ENCODE measurements around the gene C1QTNF12.

Gene C1QTNF12

GRCh38 chr1:1223891-1224290, 22.6 kb downstream of the C1QTNF12 start:
- Histone ChIP-seq H3K4me2 (ENCODE audit: low read depth, low read length, poor library complexity, severe bottlenecking) (no peak overlapping the region), H3K27ac (ENCODE audit: low read depth, low read length) (no peak overlapping the region), H4K20me1 (ENCODE audit: low read depth, low read length) (no peaks in the 10 kb centered on the region), H3K9me2 (replicated peaks; ENCODE audit: insufficient read depth, low read length) (no peaks in the 10 kb centered on the region), H3K27me3 (ENCODE audit: low read length) (no peaks in the 10 kb centered on the region), H3K9me3 (ENCODE audit: insufficient read depth, low read length) (no peaks in the 10 kb centered on the region), H3K9ac (ENCODE audit: low read length) (no peak overlapping the region), H3K79me2 (ENCODE audit: insufficient read depth, low read length) (peaks cover 15% of the 10 kb centered on the region), H3K36me3 (ENCODE audit: low read length) (no peaks in the 10 kb centered on the region), H2AFZ (ENCODE audit: low read depth, low read length, severe bottlenecking) (no peak overlapping the region), H3K4me3 (ENCODE audit: insufficient read depth, low read length, poor library complexity, severe bottlenecking) (no peak overlapping the region), H3F3A (ENCODE audit: insufficient read depth) (no peaks in the 10 kb centered on the region)
- TF ChIP-seq CTCF (IDR thresholded peaks at IDR 0.05; ENCODE audit: insufficient read depth, low read length, poor library complexity, severe bottlenecking) (no peak), EZH2phosphoT487 (conservative IDR thresholded peaks at IDR 0.05; ENCODE audit: low read length) (no peak)

- H3K9ac ChIP-seq (ENCODE audit: low read length) = no peak overlapping the region
- TF ChIP-seq CTCF (IDR thresholded peaks at IDR 0.05; ENCODE audit: insufficient read depth, low read length, poor library complexity, severe bottlenecking) (no peak), EZH2phosphoT487 (conservative IDR thresholded peaks at IDR 0.05; ENCODE audit: low read length) (no peak)
- H3K79me2 ChIP-seq (ENCODE audit: insufficient read depth, low read length) = peaks cover 9% of the 10 kb centered on the region; the same call in 1 of the 2 replicates
- H3K36me3 ChIP-seq (ENCODE audit: low read length) = no peaks in the 10 kb centered on the region
- H2AFZ ChIP-seq (ENCODE audit: low read depth, low read length, severe bottlenecking) = no peak overlapping the region
- no peak overlapping the region for H3K27ac ChIP-seq (ENCODE audit: low read depth, low read length)
- H3F3A ChIP-seq (ENCODE audit: insufficient read depth) = no peaks in the 10 kb centered on the region
- no peak overlapping the region for H3K4me3 ChIP-seq (ENCODE audit: insufficient read depth, low read length, poor library complexity, severe bottlenecking)
- no peaks in the 10 kb centered on the region for H4K20me1 ChIP-seq (ENCODE audit: low read depth, low read length)
- H3K9me2 ChIP-seq (replicated peaks; ENCODE audit: insufficient read depth, low read length) = no peaks in the 10 kb centered on the region
- H3K9me3 ChIP-seq (ENCODE audit: insufficient read depth, low read length) = no peaks in the 10 kb centered on the region
- no peaks in the 10 kb centered on the region for H3K27me3 ChIP-seq (ENCODE audit: low read length)
- no peak overlapping the region for H3K4me2 ChIP-seq (ENCODE audit: low read depth, low read length, poor library complexity, severe bottlenecking)
These were observed 23.2 kb downstream of the C1QTNF12 start for GRCh38 chr1:1223321-1223720.

GRCh38 chr1:1222575-1223225, 23.8 kb downstream of the C1QTNF12 start:
- Histone ChIP-seq H3K9ac (ENCODE audit: low read length) (no peak overlapping the region), H3K9me2 (replicated peaks; ENCODE audit: insufficient read depth, low read length) (no peaks in the 10 kb centered on the region), H3K4me2 (ENCODE audit: low read depth, low read length, poor library complexity, severe bottlenecking) (no peak overlapping the region), H3K9me3 (ENCODE audit: insufficient read depth, low read length) (no peaks in the 10 kb centered on the region), H4K20me1 (ENCODE audit: low read depth, low read length) (no peaks in the 10 kb centered on the region), H3K27ac (ENCODE audit: low read depth, low read length) (no peak overlapping the region), H3K4me3 (ENCODE audit: insufficient read depth, low read length, poor library complexity, severe bottlenecking) (no peak overlapping the region), H3K36me3 (ENCODE audit: low read length) (no peaks in the 10 kb centered on the region), H3K27me3 (ENCODE audit: low read length) (no peaks in the 10 kb centered on the region), H2AFZ (ENCODE audit: low read depth, low read length, severe bottlenecking) (no peak overlapping the region), H3F3A (ENCODE audit: insufficient read depth) (no peaks in the 10 kb centered on the region), H3K79me2 (ENCODE audit: insufficient read depth, low read length) (peaks cover 8% of the 10 kb centered on the region; the same call in 1 of the 2 replicates)
- no peak for TF ChIP-seq EZH2phosphoT487 (conservative IDR thresholded peaks at IDR 0.05; ENCODE audit: low read length)
- no peak for TF ChIP-seq CTCF (IDR thresholded peaks at IDR 0.05; ENCODE audit: insufficient read depth, low read length, poor library complexity, severe bottlenecking)
